Right renal cortex interstitium (tissue), 3 donors: ENCODE data around the gene GMPPA. TPM values are rescaled to one million over a fixed set of nuclear protein-coding genes. Genes with fewer than 3 reads are reported as not detected.
A peak's percentile ranks its signal among the peaks of the same experiment; 100 is the strongest.

ENCODE experiments used
- DNase-seq, 3 donors: peaks; one replicate each; pipeline ENCODE4 v3.0.0-alpha.2; 2013; ENCODE audit warnings: low read depth in 3 of 3, low spot score in 2 of 3
- polyA plus RNA-seq, 3 donors: library from polyadenylated mRNA; unstranded; fragments of 120-200 nt; gene quantifications; one replicate each; pipeline ENCODE4 v1.2.1, GENCODE V29; 2013; ENCODE audit not compliant: insufficient read length in 3 of 3

The GMPPA gene
- polyA plus RNA-seq, 3 donors, result 32.0 to 37.8 (median 32.6) TPM

DNA sequence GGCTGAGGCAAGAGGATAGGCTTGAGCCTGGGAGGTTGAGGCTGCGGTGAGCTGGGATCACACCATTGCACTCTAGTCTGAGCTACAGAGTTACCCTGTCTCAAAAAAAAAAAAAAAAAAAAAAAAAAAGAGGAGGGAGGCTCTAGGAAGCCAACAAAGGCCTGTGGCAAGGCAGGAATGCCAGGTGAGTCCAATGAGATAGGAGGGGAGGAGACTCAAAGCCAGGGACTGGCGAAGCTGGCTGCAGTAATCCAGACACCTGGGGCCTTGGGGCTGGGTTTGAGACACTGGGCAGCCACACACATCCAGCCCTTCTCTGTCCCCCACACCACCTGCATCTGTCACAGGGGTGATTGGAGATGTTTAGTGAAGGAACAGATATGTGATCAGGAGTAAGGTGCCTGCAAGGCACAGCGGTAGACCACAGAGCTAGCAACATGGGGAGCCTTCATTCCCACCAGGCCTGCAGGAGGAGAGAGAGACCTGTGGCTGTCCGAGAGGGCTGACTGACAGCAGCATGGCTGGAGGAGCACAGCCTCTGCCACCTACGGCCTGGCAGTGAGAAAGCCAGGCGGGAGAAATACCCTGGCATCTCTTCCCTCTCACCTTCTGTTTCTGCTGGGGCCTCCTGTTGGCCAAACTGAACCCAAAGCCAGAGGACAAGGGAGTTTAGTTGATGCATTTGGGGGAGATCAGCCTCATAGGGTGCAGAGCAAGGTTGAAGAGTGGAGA lies 35.4 kb downstream of the GMPPA start:
- DNase-seq, result no peak

- no peak for DNase-seq
These were observed 37.7 kb downstream of the GMPPA start for GRCh38 chr2:219536425-219536824.

DNA sequence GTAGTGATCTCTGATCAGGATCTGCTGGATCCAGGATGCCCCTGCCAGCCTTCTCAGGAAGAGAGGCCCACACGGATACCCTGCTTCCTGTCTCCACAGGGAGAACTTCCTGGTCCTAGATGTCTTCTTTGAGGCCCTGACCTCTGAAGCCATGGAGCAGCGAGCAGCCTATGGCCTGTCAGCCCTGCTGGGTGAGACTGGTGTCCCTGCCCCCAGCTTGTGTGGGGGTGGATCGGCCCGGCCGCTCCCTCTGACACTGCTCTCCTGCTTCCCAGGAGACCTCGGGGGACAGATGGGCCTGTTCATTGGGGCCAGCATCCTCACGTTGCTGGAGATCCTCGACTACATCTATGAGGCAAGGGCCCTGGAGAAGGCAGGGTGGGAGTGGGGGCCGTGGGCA lies 38.3 kb downstream of the GMPPA start:
- DNase-seq, result no peak

DNA sequence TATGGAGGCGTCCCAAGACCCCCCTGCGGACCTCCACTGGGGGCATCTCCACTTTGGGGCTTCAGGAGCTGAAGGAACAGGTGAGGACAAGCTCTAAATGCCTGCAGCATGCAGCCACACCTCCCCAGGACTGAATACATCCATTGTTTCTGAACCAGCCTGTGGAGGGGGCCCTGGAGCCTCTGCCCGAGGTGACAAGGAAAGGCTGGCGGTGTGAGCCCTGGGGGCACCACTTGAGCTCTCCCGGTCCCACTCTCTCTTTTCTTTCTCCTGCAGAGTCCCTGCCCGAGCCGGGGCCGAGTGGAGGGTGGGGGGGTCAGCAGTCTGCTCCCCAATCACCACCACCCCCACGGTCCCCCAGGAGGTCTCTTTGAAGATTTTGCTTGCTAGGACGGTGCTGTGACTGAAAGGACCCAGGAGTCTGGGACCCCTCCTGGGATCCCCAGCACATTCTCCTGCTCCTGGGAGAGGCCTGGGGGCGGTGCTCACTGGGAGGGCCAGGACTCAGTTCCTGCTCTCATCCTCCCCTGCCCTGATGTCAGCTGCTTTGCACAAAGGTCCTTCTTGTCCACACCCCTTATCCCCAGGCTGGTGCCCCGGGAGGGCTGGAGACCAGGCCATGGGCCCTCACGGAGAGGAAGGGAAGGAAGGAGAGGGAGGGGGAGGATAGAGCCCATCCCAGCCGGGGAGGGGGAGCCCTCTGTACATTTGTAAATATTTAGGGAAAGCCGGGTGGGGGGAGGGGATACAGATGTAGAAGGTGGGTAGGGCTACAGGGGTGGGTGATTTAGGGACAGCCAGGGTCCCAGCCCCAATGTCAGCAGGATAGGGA lies 39.2 kb downstream of the GMPPA start:
- no peak for DNase-seq

DNA sequence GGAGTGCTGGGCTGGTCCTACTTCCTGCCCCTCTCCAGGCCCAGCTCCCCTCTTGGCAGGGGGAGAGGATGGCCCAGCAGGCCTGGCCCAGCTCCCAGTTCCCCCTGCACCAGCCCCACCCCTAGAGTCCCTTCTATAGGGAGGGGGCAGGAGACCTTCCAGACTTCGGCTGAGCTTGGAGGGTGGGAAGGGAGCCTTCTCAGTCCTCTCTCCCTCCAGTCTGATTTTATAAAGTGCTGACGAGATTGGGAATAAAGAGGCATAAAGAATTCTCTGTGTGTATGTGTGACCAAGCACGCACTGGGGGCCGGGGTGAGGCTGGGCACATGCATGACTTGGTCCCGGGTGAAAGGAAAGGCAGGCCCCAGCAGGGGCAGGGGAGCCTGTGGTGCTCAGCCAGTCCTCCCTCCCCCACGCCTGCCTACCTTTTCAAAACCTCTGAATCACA lies 39.8 kb downstream of the GMPPA start:
- no peak for DNase-seq

DNA sequence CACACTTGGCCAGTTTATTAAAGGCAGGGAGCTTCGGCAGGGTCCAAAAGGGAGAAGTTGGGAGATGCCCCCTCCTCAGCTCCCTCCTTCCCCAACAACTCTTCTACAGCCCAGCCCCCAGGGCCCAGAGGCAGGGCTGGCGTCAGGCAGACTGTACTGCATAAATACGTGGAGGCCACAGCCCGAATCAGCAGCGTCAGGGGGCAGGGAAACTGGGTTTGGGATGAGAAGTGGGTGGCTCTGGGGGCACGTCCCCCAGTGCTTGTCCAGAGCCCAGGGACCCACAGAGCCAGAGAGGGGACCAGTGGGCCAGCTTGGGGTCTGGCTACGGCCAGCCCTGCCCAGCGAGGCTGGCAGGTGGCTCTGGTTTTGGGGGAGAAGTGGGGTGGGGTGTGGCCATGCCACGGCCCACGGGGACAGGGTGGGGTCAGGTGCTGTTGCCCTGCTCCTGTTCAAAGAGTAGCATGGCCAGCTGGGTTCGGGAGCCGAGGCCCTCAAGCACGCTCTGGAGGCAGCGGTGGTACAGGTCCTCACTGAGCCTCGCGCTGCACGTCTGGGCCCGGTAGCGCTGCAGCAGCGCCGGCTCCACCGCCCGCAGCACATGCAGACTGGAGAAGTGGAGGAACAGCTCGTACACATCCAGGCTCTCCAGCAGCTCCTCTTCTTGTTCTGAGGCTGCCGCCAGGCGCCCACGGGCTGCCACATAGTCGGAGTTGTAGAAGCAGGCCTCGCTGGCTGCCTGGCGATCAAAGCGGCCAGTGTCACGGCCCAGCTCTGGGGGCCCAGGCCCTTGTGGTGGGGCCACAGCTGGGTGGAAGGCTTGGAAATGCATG lies 40.5 kb downstream of the GMPPA start:
- DNase-seq, result no peak

DNA sequence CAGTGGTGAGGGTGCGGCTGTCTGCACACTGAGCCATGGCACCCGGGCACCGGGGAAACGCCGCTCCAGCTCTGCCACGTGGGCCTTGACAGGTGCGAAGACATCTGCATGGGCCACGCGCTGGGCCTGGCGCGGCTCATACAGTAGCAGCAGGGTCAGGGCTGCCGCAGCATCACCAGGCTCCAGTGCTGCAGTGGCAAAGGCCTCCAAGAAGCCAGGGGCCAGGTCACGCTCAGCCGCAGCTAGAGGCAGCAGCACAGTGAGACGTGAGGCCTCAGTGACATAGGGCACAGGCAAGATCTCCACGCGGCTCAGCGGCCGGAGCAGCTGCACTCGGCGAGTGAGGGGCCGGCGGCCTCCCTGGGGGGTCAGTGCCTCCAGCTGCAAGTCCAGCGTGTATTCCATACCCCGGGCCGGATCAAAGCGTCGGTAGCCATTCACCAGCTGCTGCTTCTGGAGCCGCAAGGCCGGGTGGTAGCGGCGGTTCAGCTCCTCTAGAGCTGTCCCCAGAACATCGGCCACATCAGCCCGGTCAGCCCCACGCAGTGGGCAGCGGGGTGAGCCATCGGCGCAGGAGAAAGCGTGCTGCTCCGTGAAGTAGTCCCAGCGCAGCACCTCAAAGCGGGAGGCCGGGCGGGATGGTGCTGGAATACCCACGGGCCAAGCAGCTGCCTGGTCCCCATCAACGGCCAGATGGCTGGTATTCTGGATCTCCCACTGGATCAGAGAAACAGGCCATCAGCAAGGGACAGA lies 41.4 kb downstream of the GMPPA start:
- DNase-seq, result no peak

GRCh38 chr2:219540784-219541504 lies 42.3 kb downstream of the GMPPA start:
- no peak for DNase-seq

DNA sequence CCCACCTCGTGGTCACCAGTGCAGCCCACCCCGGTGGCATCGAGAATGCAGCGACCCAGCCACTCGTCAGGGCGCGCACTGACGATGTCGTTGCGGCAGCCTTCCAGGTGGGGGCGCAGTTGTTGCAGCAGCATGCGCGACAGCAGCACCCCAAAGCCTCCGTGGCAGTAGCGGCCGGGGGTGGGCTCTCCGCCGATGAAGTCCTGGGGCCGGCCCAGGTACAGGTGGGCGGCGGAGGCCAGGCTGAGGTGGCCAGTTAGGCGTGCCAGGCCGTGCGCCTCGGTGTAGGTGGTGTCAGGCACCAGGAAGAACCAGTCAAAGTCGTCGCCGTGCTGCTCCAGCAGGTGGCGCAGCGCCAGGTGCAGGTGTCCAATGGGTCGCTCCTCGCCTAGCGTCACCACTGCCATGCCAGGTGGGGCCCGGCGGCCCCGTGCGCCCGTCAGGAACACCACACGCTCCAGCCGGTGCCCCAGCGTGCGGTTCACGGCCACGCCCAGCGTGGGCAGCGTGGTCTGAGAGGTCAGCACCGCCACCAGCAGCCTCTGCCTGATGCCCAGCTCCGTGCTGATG lies 43.0 kb downstream of the GMPPA start:
- peak in 1 of 3 donors; percentile 74 for DNase-seq

GRCh38 chr2:219542931-219543595 lies 44.4 kb downstream of the GMPPA start:
- DNase-seq, result no peak

- DNase-seq, result peak; percentile 92 to 98 (median 96)
These were observed 45.1 kb downstream of the GMPPA start, which contains the start of the genes CHPF and TMEM198 for GRCh38 chr2:219543596-219544358. Gene CHPF (minus strand): TSS chr2:219543809. CDS start chr2:219543538, 271 bp downstream. Gene TMEM198 (plus strand): TSS chr2:219544028. CDS start chr2:219544728, 700 bp downstream.

DNA sequence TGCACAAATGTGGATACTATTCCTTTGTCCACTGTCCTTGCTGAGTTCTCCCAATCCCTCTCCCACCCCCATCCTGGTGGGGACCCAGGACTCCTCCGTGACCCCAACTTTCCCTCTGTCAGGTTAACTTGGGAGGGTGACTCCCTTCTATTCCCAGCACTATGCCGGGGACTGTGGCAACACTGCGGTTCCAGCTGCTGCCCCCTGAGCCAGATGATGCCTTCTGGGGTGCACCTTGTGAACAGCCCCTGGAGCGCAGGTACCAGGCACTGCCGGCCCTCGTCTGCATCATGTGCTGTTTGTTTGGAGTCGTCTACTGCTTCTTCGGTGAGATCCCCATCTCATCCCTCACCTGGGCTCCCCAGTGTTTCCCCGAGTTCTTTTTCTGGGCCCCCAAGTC lies 45.9 kb downstream of the GMPPA start:
- no peak for DNase-seq

DNA sequence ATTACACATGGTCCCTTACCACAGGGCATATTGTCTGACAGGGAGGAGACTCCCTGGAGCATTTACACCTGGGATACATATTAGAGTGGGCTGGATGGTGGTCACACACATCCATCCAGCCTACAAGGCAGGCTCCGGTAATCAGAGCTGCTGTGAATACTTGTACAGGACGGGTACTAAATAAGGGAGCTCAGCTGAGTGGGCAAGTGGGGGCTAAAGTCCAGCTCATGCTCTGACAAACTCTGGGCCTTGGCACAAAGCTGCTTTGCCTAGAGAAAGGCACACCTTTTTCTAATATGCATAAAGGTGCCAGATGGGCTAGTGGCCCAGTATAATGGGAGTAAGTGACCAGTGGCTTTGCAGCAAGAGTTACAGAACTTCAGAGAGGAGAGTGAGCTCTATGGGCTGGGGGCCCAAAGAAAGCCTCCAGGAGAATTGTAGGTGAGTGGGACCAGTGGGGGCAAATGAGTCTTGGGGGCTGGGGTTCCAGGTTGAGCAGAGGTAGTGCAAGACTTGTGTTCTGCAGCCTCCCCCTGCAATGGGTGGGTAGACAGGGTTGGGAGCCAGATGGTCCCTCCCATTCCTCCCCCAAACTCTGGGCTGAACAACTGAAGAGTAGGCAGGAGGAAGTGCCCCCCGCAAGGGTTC lies 46.7 kb downstream of the GMPPA start:
- DNase-seq, result no peak

- no peak for DNase-seq
These were observed 47.3 kb downstream of the GMPPA start for GRCh38 chr2:219545943-219546352.

DNA sequence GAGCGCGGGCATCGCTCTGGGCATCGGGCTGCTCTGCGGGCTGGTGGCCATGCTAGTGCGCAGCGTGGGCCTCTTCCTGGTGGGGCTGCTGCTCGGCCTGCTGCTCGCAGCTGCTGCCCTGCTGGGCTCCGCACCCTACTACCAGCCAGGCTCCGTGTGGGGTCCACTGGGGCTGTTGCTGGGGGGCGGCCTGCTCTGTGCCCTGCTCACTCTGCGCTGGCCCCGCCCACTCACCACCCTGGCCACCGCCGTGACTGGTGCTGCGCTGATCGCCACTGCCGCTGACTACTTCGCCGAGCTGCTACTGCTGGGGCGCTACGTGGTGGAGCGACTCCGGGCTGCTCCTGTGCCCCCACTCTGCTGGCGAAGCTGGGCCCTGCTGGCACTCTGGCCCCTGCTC lies 48.9 kb downstream of the GMPPA start:
- DNase-seq, result no peak

DNA sequence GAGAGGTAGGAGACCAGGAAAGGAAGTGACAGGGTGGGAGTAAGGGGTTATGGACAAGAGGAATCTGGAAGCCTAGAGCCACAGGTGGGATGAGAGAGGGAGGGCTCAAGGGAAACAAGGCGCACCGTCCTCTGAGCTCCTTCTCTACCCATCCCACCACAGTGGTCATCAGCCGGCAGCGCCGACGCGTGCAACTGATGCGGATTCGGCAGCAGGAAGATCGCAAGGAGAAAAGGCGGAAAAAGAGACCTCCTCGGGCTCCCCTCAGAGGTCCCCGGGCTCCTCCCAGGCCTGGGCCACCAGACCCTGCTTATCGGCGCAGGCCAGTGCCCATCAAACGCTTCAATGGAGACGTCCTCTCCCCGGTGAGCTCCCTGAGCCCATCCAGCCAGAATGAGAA lies 50.3 kb downstream of the GMPPA start:
- DNase-seq, result no peak

GRCh38 chr2:219549619-219550018 lies 50.9 kb downstream of the GMPPA start:
- no peak for DNase-seq
